Measurements from ENCODE around the gene SDHAF4.
"Not testable (repeated sequence)": the region's sequence is repeated elsewhere in the genome, so short reads cannot be mapped to it uniquely, and the experiment has no call there.

Gene SDHAF4

DNA sequence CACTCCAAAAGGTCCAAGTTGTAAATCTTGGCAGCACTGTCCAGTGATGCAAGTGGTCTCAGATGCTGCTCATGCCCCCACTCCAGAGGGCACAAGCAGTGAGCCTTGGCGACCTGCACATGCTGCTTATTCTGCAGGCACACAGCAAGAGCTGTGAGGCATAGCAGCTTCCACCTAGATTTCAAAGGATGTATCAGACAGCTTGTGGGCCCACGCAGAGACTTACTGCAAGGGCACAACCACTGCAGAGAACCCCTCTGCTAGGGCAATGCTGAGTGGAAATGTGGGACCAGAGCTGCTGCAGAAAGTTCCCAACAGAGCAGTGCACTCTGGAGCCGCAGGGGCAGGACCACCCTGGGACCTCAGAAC is 26.4 kb downstream of the SDHAF4 start:
- no peak for DNase-seq

GRCh38 chr6:70599187-70599586 is 32.5 kb downstream of the SDHAF4 start:
- no peak for DNase-seq

GRCh38 chr6:70601014-70601413 is 34.3 kb downstream of the SDHAF4 start:
- DNase-seq = no peak

GRCh38 chr6:70604254-70604653 is 37.5 kb downstream of the SDHAF4 start:
- DNase-seq = no peak

DNA sequence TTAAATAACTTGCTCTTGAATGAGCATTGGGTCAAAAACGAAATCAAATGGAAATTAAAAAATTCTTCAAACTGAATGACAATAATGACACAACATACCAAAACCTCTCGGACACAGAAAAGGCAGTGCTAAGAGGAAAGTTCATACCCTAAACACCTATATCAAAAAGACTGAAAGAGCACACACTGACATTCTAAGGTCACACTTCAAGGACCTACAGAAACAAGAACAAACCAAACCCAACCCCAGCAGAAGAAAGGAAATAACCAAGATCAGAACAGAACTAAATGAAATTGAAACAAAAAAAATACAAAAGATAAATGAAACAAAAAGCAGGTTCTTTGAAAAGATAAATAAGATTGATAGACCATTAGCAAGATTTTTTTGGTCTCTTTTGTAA is 40.6 kb downstream of the SDHAF4 start:
- not testable (repeated sequence) for DNase-seq

DNA sequence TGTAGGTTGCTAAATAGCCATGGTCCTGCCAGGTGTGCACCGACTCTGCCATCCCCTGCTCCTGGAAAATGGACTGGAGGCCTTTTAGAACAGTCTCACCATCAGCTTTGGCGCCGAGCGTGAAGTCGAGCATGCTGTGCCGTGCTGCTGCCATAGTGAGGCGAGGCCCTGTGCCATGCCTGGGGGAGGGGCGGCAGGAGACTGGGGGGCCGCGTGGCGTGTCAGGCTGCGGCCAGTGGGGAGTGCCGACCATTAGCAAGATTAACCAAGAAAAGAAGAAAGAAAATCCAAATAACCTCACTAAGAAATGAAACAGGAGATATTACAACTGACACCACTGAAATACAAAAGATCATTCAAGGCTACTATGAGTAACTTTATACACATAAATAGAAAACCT is 42.5 kb downstream of the SDHAF4 start:
- not testable (repeated sequence) for DNase-seq

DNA sequence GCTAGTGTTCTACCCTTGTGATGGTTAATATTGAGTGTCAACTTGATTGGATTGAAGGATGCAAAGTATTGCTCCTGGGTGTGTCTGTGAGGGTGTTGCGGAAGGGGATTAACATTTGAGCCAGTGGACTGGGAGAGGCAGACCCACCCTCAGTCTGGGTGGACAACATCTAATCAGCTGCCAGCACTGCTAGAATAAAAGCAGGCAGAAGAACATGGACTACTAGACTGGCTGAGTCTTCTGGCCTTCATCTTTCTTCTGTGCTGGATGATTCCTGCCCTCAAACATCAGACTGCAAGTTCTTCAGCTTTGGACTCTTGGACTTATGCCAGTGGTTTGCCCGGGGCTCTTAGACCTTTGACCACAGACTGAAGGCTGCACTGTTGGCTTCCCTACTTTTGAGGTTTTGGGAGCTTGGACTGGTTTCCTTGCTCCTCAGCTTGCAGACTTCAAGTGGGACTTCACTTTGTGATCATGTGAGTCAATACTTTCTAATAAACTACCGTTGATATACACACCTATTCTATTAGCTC is 50.1 kb downstream of the SDHAF4 start:
- no peak for DNase-seq

GRCh38 chr6:70620746-70621145 is 54.0 kb downstream of the SDHAF4 start:
- DNase-seq = no peak

DNA sequence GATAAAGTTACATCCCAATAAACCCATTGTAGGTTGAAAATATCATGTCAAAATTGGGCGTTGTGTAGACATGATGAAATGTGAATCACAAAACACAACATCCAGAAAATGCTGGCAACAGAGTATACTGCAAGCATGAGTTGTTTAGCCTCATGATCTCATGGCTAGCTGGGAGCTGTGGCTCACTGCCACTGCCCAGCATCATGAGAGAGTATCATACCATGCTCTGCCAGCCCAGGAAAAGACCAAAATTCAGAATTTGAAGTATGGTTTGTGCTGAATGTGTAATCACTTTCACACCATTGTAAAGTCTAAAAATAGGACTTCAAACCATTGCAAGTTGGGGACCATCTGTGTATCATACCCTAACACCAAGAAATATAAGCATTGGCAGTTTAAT is 55.7 kb downstream of the SDHAF4 start:
- DNase-seq = no peak

DNA sequence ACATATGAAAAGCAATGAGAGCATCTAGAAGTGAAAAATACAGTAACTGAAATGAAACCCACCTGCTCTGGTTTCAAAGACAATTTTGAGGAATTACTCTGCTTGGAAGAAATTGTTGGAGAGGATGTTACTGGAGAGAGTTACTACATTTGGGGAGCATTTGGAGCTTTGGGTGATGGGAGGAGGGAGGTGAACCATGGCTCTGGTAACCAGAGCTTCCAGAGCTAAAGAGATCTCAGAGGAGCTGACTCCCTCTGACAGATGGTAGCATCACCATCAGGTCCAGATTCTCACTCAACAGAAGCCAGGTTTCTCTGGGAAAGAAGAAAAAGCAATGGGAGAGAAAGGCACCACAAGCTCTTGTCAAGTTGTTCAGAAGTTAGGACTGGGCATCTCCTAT is 58.7 kb downstream of the SDHAF4 start:
- no peak for DNase-seq

- DNase-seq = no peak
These were observed 60.9 kb downstream of the SDHAF4 start for GRCh38 chr6:70627500-70628254.

GRCh38 chr6:70629929-70630328 is 63.2 kb downstream of the SDHAF4 start:
- DNase-seq = no peak

DNA sequence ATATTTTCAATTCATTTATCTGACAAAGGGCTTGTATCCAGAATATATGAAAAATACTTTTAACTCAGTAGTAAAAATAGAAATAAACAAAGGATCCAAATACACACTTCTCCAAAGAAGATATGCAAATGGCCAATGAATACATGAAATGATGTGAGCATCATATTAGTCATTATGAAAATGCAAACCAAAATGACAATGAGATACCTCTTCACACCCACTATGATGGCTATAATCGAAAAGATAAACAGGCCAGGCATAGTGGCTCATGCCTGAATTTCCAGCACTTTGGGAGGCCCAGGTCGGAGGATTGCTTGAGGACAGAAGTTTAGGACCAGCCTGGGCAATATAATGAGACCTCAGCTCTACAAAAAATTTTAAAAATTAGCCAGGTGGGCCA is 67.1 kb downstream of the SDHAF4 start:
- no peak for DNase-seq

- no peak for DNase-seq
These were observed 69.9 kb downstream of the SDHAF4 start for GRCh38 chr6:70636596-70636995.

GRCh38 chr6:70638468-70638867 is 71.7 kb downstream of the SDHAF4 start:
- DNase-seq = no peak
